IPS DF 4.7 (cell line): ENCODE data around the gene CCDC137.
A peak's percentile ranks its signal among the peaks of the same experiment; 100 is the strongest.

Experiments used
- DNase-seq: peaks from one replicate; pipeline ENCODE4 v3.0.0-alpha.2; 2013; ENCODE audit warnings: low spot score; ENCODE audit errors: extremely low read depth

The CCDC137 gene

DNA sequence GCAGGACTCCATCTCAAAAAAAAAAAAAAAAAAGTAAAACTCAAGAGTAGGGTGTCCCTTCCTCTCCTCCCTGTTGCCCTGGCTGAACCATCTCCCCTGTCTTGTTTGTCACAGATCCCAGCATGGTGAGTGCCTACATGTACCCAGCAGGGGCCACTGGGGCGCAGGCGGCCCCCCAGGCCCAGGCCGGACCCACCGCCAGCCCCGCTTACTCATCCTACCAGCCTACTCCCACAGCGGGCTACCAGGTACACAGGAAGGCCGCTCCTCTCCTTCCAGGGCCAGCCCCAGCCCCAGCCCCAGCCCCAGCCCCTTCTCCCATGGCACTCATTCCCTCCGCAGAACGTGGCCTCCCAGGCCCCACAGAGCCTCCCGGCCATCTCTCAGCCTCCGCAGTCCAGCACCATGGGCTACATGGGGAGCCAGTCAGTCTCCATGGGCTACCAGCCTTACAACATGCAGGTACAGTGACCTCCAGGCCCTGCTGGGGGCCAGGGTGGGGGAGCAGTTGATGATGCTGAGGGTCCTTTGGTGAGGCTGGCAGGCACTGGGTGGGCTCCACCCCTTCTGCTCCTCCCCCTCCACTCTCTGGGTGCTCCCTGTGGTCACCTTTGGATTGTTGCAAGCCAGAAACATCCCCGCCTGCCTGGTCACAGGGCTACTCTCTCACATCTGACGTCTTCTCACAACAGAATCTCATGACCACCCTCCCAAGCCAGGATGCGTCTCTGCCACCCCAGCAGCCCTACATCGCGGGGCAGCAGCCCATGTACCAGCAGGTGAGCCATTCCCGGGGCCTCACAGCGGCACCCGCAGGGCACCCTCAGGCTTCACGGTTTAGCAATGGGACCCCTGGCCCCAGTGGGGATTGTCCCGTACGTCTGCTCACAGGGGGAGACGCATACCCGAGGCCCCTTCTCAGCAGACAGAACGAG lies 34.1 kb downstream of the CCDC137 start:
- no peak for DNase-seq

DNA sequence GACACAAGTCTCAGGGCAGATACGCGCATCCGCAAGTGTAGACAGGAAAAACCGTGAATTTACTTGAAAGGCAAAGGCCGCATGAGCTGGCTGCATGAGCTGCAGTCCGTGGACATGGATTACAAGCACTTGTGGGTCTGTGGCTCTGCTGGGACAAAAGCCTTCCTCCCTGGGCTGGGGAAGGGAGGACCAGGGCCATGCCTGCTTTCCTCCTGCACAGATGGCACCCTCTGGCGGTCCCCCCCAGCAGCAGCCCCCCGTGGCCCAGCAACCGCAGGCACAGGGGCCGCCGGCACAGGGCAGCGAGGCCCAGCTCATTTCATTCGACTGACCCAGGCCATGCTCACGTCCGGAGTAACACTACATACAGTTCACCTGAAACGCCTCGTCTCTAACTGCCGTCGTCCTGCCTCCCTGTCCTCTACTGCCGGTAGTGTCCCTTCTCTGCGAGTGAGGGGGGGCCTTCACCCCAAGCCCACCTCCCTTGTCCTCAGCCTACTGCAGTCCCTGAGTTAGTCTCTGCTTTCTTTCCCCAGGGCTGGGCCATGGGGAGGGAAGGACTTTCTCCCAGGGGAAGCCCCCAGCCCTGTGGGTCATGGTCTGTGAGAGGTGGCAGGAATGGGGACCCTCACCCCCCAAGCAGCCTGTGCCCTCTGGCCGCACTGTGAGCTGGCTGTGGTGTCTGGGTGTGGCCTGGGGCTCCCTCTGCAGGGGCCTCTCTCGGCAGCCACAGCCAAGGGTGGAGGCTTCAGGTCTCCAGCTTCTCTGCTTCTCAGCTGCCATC lies 34.9 kb downstream of the CCDC137 start:
- DNase-seq: no peak

DNA sequence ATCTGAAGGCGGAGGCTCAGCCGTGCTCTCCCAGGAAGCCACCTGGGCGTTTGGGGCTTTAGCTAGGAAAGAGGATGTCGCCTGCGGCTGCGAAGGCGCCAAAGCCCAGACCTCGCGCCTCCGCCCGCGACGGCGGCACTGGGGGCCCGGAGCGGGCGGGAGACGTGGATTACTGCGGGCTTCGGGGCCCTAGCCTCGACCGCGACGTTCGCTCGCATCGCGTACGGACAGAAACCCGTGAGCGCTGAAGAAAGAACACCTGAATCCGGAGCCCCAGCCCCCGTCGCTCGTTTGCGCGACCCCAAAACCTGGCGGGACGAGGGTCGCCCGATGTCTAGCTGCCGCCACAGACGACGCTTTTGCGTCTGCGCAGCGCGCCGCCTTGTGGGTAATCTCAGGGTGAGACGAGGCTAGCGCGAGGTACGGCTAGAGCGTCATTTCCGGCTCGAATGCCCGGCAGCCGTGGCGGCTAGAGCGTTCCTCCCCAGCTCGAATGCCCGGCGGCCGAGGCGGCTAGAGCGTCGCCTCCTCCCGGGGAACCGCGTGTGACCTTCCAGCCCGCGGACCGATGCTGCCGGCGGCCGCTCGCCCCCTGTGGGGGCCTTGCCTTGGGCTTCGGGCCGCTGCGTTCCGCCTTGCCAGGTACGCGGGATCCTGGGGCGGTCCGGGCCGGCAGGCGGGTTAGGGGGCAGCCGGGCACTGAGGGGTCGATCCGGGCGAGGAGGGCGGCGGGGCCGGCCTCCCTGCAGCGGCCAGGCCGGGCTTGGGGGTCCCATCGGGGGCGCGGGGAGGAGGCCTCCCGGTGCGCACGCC lies 36.6 kb downstream of the CCDC137 start, which contains the start of gene MRPL12:
Gene MRPL12 (plus strand): TSS at position 434 of the 813 bp plus-strand sequence. CDS start 135 bp downstream, at position 569.
- DNase-seq: peak; percentile 83

DNA sequence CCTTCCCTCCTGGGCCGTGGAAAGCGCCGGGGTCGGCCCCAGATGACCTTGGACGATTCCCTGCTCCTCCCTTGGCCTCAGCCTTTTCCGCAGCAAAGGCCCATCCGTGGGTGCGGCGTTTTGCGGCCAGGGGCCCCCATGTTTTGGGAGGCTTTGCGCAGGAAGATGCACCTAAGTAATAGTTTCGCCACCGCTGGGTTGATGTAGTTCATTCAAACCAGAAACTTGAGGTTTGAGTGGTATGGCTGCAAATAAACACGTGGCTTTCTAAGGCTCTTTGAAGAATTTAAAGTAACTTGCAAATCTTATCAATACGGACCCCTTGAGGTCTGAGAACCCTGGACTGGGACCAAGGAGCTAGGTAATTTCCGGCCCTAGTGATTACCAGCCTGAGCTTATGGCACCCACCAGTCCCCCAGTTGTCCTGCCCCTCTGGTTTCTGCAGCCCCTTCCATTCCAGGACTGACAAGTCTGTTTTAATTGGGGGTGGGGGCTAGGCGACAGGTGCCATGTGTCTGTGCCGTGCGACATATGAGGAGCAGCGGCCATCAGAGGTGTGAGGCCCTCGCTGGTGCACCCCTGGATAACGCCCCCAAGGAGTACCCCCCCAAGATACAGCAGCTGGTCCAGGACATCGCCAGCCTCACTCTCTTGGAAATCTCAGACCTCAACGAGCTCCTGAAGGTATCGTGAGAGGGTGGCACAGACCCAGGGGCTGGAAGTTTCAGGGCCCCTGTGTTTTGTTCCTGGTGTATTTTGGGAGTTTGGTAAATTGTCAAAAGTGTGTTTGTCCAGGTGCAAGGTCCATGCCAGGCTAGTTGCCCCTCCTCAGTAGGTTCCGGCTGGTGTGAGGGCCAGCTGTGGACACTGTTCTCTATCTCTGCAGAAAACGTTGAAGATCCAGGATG lies 37.5 kb downstream of the CCDC137 start:
- DNase-seq: no peak

DNA sequence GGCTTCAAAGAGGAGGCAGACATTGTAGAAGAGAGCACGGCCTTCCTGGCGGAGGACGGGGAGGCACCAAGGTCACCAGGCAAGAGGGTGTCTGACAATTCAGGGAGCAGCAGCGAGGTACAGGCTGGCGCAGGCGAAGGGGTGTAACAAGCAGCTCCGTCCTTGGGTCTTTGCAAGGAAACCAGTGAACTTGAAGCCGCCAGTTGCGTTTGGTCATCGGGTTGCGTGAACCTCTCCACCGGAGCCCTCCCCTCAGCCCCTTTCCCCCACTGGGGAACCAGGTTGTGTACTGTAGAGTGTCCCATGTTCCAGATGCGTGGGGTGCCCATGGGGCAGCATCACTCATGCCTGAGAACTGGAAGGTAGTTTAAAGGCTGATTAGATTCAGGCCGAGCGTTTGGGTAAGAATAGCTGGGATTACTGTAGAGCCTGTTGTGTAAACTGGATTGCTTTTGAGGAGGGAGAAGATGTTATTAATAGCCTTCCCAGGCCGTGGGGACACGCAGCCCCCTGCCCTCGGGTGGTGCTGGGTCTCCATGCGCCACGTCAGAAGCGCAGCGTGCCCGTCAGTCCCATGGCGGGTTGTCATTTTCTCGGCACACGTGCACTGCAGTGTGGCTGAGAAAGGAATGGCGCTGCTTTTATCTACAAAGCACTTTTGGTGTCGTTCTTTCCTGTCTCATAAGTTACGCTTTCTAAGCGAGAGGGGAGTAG lies 39.1 kb downstream of the CCDC137 start:
- DNase-seq: no peak

DNA sequence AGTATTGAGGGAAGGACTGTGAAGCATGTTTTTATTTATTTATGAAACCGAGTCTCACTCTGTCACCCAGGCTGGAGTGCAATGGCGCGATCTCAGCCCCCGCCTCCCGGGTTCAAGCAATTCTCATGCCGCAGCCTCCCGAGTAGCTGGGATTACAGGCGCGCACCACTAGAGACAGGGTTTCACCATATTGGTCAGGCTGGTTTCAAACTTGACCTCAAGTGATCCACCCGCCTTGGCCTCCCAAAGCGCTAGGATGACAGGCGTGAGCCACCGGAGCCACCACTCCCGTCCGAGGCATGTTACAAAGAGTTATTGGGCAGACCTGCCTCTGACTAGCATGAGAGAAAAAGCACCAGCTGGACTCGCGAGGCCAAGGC lies 39.7 kb downstream of the CCDC137 start:
- DNase-seq: no peak

DNA sequence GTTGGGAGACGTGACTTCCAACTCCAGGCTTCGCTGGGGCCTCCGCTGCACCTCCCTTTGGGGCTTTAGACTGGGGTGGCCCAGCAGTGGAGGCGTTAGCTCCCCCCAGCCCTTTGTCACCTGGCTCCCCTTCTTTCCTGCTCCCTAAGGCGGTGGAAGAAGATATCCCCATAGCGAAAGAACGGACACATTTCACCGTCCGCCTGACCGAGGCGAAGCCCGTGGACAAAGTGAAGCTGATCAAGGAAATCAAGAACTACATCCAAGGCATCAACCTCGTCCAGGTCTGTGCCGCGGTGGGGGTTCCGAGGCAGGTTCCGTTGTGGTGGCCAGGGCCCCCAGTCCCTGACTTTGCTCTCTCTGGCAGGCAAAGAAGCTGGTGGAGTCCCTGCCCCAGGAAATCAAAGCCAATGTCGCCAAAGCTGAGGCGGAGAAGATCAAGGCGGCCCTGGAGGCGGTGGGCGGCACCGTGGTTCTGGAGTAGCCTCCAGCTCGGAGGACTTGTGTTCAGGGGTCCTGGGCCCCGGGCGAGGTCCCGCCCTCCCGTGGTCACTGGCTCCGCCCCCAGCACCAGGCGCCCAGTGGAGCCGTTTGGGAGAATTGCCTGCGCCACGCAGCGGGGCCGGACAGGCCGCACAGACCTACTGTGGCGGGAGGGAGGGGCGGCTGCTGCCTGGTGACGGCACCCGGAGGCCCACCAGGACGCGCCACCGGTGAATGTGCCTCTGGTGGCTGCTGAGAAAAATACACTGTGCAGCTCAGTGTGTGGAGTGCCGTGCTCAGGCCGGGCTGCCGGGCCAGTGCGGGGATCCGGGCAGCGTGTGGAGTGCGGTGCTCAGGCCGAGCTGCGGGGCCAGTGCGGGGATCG lies 40.5 kb downstream of the CCDC137 start:
- no peak for DNase-seq

DNA sequence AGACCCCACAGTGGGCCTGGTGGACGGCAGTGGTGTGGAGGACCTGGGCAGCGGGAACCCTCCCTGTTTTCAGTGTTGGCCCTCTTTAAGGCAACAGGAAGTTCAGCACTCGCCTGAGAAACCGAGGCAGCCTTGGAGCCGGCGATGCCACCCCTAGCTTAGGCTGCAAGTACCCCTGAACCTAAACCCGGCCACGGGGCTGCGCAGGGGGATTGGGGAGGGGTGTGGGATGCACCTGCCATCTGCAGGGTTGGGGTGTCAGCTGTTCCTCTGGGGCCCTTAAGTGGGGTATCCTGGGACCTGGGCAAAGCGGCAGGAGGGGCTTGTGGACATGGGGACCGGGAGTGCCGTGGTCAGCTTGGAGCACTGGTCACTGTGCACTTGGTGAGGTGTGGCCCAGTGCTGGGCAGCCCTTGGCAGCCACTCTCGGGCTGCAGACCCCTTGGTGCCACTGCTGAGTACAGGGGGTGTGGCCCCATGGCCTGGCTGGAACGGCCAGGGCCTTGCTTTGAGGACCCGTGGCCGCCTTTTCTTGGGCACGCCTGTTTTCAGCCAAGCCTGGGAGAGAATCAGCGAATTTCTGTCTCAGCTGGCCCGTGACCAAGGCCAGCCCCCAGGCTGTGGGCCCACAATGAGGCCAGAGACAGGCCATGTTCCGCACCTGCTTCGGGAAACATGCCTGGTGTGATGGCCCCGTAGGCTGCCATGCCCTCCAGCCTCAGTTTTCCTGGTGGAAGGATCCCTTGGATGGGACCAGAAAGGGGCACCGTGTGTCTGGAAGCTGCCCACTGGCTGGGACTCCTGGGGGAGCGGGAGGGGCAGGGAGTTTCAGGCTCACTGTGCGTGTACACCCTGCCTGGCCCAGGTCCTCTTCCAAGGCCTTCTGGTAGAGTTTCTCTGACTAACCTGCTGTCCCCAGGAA lies 41.4 kb downstream of the CCDC137 start:
- DNase-seq: no peak

DNA sequence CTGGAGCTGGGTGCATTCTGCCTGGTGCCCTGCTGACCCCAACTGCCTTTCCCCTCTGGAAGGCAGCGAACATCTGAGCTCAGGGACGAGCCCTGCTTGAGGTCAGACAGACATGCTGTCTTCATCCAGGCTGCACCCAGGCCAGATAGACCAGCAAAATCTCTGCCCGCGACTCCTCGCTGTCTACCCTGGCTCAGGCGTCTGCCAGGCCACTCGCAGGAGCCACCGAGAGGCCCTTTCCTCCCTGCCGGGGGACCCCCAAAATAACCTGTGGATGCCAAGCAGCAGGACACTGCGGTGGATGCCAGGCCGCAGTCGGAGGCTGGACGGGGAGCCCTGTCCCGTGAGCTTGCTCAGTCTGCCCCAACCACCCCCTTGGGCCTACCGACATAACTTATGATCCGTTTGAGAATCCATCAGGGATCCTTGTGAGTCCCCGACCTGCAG lies 42.2 kb downstream of the CCDC137 start:
- DNase-seq: no peak

DNA sequence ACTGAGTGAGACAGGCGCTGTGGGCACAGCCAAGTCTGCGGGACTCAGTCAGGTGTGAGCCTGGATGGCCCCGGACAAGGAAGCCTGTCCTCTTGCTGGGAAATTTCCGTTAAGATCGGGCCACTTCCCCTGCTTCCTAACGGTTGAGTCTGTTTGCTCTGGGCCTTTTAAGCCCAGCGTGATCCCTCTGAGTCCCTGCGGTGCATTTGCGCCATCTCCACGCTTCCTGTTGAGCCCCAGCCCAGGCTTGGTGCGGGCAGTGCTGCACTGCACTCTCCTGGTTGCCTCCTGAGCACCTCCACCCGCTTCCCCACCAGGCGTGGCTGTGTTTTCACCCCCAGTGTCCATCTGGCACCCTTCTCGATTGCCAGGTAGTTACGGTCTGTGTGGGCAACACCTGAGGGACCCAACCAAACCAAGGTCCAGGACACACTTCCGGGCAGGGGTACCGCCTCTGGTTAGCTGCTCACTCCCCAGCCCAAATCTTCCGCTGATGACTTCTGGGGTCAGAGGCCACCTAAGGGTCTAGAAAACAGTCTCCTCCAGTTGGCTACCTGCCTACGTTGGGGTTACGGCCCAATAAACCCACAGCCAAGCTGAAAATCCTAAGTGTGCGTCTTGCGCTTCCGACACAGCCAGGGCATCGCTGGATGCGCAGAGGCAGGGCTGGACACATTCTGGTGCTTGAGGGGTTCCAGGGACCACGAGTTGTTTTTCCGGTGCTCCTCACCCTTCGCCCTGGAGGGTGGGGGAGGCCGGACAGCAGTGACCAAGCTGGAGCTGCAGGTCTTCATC lies 44.2 kb downstream of the CCDC137 start:
- no peak for DNase-seq

DNA sequence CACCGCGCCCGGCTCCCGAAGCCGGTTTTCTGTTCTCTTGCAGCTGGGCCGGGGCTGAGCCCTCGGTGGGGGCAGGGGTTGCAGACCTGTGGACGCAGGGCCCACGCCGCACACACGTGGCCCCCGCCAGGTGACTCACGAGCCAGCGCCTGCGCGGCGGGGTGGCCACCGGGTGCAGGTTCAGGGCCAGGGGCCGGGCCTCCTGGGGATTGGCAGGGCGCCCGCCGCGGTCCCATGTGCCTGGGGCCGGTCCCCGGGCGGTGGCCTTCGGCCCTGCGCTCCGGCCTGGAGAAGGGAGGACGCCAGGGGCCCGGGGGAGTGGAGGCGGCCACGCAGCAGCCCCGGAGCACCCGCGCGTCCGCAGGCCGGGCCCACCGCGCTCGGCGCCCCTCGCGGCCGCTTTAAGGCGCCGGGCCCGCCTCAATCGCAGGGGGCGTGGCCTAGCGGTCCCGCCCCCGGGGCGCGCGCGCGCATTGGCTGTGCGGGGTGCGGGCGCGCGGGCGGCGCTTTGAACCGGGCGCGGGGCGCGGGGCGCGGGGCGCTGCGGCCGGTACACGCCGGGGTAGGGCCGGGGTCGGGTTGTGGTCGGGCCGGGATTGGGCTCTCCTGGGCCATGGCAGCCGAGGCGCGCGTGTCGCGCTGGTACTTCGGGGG lies 45.4 kb downstream of the CCDC137 start, which contains the start of gene SLC25A10:
Gene SLC25A10 (plus strand): TSS at position 471 of the 654 bp plus-strand sequence. CDS start 143 bp downstream, at position 614.
- no peak for DNase-seq

DNA sequence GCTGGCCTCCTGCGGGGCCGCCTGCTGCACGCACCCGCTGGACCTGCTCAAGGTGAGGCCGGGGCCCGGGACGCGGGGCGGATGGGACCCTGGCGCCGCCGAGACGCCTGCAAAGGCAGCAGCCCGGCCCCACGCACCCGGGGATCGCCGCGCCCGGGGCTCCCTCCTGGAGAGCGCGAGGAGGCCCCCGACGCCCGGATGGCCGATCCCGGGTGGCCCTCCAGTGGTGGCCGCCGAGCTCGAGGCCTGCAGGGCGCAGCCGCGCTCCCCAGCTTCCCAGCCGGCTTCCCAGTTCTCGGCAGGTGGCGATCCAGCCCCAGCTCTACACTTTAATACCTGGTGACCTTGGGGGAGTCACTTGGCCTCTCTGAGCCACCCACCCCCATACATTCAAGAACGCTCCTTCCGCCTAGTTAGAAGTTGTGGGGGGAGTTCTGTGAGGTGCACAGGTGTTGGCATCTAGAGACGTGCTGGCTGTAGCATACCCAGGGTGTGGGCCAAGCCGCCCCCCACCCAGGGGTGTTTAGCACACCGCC lies 46.0 kb downstream of the CCDC137 start:
- no peak for DNase-seq

DNA sequence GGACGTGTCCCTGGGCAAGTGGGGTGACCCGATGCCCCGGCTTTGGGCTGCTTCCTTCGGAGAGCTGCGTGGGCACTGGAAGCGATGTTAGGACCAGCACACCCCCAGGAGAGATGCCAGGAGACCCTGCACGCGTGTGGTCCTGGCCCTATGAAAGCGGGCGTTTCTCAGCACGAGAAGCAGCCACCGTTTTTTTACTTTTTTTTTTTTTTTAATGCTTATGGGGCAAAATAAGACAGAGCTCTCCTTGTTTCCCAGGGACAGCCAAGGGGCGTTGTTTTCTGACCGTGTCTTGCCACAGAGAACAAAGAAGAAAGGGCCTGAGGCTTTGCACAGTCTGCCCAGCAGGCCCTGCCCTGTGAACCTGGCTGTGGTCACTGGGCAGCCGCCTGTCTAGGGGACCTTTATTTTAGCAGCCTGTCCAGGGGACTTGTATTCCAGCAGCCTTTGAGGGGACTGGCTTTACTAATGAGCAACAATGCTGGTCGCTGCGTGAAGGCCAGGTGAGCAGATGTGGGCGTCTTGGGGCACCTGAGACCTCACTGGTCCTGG lies 46.5 kb downstream of the CCDC137 start:
- no peak for DNase-seq

DNA sequence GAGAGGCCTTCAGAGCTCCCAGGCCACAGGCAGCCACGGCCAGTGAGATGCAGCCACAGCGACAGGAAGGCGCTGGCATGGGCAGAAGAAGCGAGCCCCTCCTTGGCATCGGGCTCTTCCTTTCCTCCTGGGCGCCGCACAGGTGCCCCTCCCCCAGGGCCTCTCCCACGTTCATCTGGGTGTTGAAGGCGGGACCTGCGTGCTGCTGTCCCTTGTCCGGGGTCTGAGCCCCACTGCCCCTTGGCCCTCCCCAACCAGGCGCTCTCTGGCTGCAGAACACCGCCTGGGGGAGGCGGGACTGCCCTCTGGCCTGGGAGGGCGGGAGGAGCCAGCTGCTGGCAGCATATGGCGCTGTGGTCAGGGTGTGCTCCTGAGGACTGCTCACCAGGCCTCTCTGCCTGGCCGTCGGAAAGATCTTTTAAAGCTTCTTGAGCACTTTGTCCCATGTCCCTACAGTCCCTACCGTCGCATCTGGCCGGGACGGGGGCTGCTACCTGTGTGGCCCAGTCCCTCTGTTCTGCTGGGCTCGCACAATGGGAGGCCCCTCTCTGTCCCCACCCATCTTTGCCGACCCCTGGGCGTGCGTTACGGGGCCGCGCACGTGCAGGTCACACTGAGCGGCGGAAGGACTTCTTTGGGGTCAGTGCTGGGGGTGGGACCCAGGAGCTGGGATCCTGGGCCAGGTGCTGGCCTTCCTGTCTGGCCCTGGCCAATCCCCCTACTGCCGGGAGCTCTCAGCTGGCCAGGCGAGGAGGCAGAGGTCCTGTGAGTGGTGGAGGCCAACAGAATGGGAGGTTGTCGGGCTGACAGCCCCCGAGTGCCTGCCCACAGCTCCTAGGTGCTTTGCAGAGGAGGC lies 47.2 kb downstream of the CCDC137 start:
- DNase-seq: no peak
